HG03045 (cell line): ENCODE data around the gene LRRC28.

ENCODE experiments used
- ATAC-seq: cut with Tn5 transposase; IDR thresholded peaks from one replicate; pipeline ENCODE4 v1.9.1; 2021; ENCODE audit warnings: mild to moderate bottlenecking, moderate library complexity; ENCODE audit not compliant: unreplicated experiment

Gene LRRC28

DNA sequence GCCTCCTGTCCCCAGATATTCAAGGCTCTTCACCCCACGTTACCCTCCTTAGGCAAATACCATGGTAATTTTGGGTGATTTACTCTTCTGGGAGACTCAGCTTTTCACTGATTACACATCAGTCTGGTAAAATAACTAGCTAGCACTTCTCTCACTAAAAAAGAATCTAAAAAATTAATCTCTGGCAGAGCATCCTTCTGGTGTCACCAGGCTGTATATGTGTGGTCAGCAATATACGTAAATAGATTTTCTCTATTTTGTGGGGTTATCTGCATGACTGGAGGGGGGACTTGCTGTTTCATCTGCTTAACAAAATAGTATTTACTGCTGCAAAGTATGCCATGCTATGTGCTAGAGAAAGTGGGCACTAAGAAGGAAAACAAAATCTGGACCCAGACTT, 45.1 kb downstream of the LRRC28 start:
- no peak for ATAC-seq

DNA sequence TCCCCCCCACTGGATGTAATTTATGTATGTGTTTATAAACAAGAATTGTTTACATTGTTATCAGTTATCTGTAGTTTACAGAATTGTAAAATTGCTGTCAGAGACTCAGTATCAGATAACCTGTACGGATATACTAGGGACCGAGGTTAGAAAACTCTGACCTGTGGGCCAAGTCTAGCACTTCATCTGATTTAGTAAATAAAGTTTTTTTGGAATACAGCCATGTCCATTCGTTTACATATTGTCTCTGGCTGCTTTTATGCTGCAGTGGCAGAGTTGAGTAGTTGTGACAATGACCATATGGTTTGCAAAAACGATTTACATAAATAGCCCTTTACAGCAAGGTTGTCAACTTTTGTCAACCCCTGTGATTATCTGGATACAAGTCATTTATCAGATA, 52.6 kb downstream of the LRRC28 start:
- ATAC-seq = no peak

DNA sequence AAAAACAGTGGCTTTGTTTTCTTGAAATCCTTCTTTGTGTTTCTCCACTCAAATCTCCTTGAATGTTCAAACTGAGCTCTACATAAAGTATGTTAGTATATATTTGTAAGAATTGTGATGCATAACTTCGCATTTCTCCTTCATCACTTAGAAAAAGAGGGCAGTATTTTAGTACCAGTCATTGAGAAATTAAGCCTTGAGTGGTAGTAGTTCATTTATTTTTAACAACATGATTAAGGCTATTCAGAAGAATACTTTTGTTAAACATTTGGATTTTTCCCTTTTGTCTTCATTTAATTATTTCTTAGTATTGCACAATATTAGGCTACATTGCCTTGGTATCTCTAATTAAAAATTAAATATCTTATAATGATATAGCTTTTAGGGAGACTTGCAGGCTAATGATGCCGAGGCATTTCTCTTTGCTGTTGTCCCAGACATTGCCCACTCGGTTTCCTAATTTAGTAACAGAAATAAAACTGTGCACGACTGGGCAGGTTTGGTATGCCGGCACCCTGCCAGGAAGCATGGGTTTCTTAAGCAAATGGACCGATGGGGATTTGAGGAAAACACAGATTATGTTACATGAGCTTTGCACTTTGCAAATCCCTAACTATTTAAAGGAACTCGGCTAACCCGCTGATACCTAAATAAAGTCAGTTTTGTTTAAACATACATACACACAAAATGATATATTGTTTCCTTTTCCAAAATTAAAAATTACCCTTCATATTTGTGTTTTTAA, 54.7 kb downstream of the LRRC28 start:
- ATAC-seq = no peak

DNA sequence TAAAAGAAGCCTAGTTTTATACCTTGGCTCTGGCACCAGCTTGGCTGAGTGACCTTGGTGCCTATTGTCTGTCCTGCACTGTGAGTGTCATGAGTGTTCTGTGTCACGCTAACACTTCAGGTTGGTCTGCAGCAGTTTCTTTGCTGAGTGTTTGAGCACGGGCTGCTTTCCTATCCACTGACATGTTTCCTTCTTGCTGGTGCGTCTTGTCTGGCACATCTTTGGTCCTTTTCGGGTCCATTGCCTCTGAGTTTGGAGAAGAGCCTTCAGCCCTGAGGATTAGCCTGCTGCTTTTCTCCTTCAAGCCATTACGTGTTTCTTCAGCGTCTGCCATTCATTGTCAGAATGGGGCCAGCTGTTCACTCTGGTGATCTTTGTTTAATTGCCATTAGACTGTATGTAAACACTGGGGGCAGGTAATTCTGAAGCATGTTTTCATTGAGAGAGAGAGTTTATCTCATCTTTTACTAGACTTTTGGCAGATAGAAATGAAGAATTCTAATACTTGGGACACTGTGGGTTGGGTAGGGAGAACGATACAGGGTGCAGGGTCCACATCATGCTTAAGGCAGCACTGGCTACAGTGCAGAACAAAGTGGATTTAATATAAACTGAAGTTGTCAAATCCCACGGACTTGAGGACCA, 55.5 kb downstream of the LRRC28 start:
- ATAC-seq = no peak

DNA sequence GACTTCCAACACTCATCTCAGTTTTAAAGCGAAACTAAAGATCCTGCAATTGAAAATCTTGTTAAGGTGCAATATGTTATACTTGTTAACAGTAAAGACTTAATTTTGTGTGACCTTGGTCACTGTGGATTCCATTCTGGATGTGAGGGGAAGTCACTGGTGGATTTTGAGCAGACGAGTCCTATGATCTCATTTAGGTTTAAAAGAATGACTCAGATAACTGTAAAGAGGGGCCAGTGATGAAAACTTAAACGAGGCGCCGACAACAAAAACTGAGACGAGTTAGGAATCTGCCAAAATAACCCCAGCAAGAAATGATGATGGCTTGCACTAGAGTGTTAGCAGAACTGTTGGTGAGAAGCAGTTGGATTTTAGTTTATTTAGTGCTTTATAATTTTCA, 56.5 kb downstream of the LRRC28 start:
- ATAC-seq = no peak

DNA sequence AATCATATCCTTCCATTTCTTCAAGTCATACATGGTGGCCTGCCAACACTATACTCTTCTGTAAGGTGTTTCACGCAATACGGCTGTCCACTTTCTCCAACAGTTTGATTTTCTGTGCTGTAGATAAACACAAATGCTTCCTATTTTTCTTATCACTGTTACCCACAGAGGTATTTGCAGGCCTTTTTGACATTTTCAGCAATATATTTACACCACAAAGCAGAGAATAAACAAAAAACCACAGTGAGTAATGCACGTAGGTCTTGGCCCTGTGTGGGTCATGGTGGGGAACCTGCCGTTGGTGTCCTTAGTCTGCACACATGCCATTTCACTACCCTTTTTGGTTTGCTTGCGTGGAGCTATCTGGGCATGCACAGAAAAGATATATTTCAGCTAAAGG, 59.5 kb downstream of the LRRC28 start:
- no peak for ATAC-seq

DNA sequence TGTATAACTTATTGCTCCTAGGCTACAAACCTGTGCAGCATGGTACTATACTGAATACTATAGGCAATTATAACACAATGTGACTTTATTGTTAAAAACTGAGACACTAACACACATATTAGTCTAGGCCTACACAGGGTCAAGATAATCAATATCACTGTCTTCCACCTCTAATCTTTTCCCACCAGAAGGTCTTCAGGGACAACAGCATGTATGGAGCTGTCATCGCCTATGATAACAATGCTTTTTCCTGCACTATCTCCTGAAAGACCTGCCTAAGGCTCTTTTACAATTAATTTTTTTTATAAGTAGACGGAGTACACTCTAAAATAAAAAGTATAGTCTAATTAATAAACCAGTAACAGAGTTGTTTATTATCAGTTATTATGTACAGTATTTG, 60.9 kb downstream of the LRRC28 start:
- no peak for ATAC-seq

DNA sequence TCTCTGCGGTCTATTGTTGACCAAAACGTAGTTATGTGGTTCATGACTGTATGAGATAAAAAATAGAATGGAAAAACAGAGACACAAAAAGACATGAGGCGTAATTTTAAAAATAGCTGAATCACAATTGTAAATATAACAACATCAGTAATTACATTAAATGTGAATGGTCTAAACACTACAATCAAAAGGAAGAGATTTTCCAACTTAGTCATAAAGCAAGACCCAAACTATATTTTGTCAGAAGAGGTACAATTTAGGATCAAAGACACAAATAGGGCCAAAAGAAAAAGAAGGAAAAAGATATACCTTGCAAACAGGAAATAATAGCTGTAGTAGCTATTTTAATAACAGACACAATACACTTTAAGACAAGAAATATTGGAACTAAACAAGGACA, 61.5 kb downstream of the LRRC28 start:
- no peak for ATAC-seq

DNA sequence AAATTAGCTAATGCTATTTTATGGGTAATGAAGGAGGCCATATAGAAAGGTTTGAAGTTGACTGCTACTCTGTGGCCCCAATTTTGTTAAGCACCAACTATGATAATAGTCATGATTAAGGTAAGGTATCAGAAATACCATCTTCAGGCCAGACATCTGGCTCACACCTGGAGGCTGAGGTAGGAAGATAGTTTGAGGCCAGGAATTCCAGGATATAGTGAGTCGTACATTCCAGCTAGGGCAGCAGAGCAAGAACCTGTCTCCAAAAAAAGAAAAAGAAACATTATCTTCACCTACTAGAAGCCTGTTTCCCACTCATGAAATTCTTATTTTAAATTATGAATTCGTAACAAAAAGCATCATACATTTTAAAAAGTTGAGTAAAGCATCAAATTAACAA, 64.4 kb downstream of the LRRC28 start:
- ATAC-seq = no peak

DNA sequence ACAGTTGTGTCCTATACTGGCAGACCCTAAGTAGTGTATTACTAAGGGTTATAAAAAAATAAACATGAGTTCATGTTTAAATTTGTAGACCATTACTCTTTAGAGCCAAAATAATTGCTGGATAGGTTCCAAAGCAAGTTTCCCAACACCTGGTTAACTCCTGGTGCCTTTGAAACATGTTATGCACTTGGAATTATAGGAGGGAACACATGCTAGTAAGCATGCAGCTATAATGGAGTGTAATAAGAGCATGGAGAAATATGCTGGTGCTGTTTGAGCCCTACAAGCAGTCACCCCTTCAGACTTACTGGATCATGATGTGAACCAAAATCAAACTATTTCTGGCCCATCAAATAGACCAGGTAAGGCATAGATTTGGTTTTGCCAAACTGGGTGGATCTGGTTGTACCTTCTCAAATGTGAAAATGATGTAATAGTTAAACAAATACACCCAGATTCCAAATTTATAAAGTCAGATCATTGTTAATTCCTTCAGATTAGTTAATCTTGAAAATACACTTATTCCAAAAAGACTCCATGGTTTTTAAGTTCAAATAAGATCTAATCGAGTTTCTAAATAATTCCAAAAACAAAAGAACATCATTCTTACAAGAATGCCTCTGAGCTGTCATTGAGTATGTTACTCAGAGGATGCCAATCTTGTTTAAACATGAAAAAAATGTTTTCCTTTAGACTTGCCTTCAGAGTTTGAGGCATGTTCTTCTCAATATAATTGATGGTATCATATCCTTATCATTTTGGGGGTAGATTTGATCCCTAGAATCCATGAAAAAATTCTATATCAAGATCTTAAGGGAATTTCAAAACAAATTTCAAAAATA, 69.3 kb downstream of the LRRC28 start:
- no peak for ATAC-seq

DNA sequence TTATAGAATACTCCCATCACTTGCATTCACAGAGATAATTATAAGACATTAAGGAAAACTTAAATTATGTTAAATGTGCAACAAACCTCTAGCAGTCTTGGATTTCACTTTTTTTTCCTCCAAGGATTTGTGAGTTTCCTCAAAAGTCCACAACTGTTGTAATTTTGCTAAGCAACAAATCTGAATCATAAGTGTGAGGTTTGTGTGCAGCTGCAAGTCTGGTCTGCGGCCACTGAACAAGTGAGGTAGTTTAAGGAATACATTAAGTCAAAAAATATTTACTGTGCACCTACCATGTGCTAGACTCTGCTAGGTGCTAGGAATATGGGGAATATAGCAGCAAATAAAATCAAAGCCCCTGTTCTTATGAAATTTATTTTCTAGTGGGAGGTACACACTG, 70.2 kb downstream of the LRRC28 start:
- no peak for ATAC-seq

DNA sequence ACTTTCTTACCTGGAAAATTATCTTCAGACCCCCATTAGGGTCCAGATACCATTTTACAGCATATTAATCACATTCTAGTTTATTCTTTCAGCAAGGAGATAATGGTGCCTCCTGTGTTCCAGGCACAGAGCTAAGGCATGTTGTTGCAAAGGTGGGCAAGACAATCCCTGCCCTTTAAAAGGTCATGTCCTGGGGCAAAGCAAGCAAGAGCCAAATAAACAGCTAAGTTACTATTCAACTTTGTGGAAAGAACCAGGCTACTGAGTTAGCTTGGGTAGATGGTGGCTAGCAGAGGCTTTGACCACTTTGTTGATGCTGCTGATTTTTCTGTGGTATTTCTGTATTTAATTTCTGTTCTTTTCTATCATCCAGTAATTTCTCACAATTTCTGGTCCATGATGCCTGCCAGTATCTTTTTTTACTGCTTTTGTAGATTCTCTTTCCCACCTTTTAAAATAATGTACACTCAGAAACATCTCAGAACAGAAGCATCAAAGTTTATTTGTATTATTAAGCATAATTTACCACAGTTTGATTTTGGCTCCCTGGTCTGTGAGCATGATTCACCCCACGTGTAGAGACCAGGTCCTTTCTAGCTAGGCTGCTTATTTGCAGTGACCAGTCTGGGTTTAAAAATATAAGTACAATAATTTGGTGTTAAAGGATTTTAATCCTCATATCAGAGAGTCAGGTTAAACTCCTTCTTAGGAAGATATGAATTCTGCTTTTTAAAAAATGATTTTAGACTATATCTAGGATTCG, 71.5 kb downstream of the LRRC28 start:
- ATAC-seq = no peak

DNA sequence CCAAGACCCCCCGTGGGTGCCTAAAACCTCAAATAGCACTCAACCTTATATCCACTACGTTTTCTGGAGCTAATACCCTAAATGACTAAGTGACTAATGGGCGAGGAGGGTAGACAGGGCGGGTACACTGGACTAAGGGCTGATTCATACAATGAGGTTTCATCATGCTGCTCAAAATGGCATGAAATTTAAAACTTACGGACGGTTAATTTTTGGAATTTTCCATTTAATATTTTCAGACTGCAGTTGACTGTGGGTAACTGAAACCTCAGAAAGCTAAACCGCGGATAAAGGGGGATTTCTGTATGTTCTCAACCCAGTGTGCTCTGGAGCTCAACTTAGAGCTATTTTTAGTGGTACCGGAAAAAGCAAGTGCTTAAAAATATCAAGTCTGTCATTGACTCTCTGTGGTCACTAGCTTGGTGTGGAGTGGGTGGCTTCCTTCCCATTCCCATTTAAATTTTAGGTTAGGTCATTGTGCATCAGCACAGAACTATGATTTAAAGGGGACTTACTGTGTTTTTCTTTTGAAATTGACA, 72.9 kb downstream of the LRRC28 start:
- ATAC-seq = peak; percentile 86

DNA sequence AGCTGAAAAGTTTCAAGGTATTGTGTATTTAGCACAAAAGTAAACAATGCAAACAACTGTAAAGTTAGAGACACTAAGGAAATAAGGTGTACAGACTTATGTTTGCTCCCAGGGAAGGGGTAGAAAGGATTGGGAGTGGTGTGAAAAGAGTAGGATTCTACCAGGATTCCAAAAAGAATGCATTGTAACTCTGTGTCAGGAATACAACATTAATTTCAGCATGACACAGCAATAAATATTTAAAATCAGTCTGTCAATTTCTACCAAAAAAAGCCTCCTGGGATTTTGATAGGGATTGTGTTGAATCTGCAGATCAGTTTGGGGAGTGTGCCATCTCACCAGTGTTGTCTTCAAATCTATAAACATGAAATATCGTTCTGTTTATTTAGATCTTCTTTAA, 73.4 kb downstream of the LRRC28 start:
- no peak for ATAC-seq

DNA sequence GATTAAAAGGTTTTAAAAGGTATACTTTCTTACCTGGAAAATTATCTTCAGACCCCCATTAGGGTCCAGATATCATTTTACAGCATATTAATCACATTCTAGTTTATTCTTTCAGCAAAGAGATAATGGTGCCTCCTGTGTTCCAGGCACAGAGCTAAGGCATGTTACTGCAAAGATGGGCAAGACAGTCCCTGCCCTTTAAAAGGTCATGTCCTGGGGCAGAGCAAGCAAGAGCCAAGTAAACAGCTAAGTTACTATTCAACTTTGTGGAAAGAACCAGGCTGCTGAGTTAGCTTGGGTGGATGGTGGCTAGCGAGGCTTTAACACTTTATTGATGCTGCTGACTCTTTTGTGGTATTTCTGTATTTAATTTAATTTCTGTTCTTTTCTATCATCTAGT, 75.0 kb downstream of the LRRC28 start:
- no peak for ATAC-seq

DNA sequence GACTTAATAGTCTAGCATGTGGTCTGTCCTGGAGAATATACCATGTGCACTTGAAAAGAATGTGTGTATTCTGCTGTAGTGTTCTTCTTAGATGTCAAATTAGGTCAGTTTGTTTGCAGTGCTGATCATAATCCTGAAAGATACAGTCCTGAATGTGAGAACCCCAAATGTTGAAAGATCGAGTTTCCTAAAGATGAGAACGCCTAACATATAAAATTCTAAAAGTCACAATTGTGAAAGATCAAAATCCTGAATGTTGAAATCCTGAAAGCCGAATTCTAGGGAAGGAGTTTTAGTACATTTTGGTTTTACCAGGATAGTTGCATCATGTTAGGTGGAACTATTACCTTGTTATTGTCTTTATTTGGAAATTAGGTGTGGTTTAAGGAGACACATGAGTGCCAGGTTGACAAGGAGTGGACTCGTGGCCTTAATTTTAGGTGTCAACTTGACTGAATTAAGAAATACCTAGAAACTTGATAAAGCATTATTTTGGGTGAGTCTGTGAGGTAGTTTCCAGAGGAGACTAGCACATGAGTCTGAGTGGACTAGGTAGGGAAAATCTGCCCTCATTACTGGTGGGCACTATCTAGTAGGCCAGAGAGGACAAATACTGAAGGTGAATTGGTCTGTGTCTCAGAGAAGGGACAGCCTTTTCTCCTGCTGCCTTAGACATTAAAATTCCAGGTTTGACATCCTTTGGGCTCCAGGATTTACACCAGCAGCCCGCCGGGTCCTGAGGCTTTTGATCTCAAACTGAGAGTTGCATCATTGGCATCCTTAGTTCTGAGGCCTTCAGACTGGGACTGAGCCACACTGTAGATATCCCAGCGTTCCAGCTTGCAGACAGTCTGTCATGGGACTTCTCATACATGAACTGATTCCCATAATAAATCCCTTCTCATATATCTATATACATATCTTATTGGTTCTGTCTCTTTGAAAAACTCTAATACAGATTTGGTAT, 77.1 kb downstream of the LRRC28 start:
- no peak for ATAC-seq

DNA sequence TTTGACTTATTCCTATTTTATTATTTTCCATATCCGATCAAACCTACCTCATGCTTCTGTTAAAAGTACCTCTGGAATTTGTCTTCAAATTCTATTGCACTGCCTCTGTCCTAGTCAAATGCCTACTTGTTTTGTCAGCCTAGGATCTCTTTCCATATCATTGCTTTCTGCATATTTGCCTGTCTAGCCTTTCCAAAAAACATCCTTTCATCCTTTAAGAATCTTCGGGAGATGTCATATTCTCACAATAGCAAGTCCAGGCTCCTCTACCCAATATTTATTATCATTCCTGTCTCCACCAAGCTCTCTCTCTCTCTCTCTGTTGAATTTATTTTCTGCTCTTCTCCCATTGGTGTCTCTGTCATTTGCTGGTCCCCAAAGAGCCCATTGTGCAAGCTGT, 80.1 kb downstream of the LRRC28 start:
- ATAC-seq = no peak

DNA sequence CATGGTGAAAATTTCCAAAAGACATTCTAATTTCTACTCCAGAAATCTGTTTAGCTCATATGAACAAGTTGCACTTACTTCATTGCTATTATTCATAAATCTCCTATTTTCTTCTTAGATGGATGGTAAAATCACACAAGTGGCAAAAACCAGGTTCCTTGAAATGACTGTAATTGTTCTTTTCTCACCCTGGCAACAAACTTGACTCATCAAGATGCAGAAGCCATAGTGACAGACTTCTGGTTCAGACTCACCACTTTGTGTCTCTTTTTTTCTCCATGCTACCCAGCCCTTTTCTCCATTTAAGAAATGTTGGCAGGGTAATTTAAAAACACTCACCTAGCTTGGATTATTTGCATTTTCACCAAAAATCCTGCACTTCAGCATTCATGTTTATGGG, 82.1 kb downstream of the LRRC28 start:
- no peak for ATAC-seq

DNA sequence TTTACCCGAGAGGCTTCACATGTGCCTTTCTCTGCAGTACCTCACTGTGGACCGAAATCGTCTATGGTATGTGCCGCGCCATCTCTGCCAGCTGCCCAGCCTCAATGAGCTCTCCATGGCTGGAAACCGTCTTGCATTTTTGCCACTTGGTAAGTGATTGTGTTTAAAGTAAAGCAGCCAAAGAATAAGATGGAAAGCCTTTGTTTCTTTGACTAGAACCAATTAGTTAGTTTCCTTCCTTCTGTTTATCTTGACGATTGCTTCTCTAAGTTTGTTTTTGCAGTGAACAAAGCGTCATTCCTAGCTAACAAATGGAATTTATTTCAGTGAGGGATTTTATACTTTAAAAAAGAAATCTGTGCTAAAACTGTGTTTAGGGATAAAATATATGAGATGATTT, 82.7 kb downstream of the LRRC28 start:
- ATAC-seq = no peak

DNA sequence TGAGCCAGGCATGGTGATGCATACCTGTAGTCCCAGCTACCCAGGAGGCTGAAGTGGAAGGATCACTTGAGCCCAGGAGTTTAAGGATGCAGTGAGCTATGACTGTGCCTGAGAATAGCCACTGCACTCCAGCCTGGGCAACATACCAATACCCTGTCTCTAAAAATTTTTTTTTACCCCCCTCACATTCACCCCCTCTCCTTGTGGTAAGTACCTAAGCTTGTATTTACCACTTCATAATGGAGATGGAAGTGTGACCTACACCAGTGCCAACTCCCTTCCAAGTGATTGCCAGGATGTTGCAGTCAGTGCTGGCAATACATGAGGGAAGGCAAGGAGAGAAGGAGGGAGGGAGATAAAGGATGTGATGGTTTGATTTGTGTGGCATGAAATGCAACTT, 84.2 kb downstream of the LRRC28 start:
- ATAC-seq = no peak
